ENCODE measurements around the gene DPP7.

The DPP7 gene

DNA sequence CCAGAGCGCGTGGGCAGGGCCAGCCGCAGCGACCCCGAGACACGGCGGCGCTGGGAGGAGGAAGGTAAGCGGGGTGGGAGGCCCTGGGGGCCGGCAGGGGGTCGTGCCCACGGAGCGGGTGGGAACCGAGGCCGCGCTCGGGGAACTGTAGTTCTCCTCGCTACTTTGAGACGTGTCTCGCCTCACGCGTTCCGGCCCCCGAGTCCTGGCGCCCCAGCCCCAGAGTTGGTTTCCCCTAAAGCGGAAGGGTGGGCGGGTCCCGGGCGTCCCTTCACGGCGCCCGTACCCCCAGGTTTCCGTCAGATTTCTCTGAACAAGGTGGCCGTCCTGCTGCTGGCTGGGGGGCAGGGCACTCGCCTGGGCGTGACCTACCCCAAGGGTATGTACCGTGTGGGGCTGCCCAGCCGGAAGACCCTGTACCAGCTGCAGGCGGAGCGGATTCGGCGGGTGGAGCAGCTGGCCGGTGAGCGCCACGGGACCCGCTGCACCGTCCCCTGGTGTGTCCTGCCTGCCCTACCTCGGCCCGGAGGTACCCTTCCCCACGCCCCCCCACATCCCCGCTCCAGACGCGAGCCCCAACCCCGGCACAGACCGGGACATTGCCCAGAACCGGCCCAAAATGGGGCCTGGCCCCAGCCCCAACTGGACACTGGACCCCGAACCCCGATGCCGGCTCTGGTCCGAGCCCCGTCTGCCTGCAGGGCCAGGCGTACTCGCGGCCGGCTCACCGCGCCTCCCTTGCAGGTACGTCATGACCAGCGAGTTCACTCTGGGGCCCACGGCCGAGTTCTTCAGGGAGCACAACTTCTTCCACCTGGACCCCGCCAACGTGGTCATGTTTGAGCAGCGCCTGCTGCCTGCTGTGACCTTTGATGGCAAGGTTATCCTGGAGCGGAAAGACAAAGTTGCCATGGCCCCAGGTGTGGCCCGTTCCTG lies 36.5 kb downstream of the DPP7 start:
- no peak for DNase-seq (ENCODE audit: low spot score)
- Histone ChIP-seq H2AFZ (ENCODE audit: low read length) (peak overlapping the region; percentile 75), H2AK5ac (ENCODE audit: low read depth, low read length) (peak overlapping the region; percentile 90), H3K36me3 (replicated peaks in 1 of 2; ENCODE audit: control insufficient read depth in 2 of 2, insufficient read depth in 2 of 2, low read length in 2 of 2) (no peaks in the 10 kb centered on the region), H2BK120ac (ENCODE audit: low read depth, low read length) (peak overlapping the region; percentile 47), H2BK5ac (ENCODE audit: low read length) (no peak overlapping the region), H3K4me3 (ENCODE audit: low read length in 2 of 2) (peak overlapping the region; percentile 38 to 72), H3K79me1 (ENCODE audit: low read depth, low read length) (peaks cover 4% of the 10 kb centered on the region), H3K14ac (ENCODE audit: low read length) (peak overlapping the region; percentile 56), H3K27ac (replicated peaks; ENCODE audit: low read length) (no peak overlapping the region), H3K4ac (ENCODE audit: low read length) (no peak overlapping the region), H3K27me3 (ENCODE audit: control insufficient read depth in 3 of 3, insufficient read depth in 3 of 3, low read depth in 1 of 3, low read length in 3 of 3) (peaks cover 29 to 90% (median 65%) of the 10 kb centered on the region in 3 experiments), H2BK15ac (ENCODE audit: low read length) (peak overlapping the region; percentile 38), H3K9me3 (replicated peaks in 1 of 2; ENCODE audit: control insufficient read depth in 2 of 2, insufficient read depth in 1 of 2, low read depth in 1 of 2, low read length in 2 of 2) (peaks cover 0 to 10% of the 10 kb centered on the region in 2 donors), H3K4me2 (ENCODE audit: insufficient read depth, low read length, poor library complexity, severe bottlenecking) (peak overlapping the region; percentile 62), H3K18ac (ENCODE audit: low read length) (peak overlapping the region; percentile 87), H3K4me1 (ENCODE audit: control insufficient read depth in 2 of 2, insufficient read depth in 1 of 2, low read depth in 1 of 2, low read length in 2 of 2) (peaks cover 3 to 7% of the 10 kb centered on the region in 2 donors), H4K91ac (ENCODE audit: low read depth, low read length, poor library complexity) (no peak overlapping the region), H3K23ac (ENCODE audit: low read depth, low read length, poor library complexity) (peak overlapping the region; percentile 85), H2BK12ac (ENCODE audit: low read length) (peak overlapping the region; percentile 58), H4K8ac (ENCODE audit: low read depth, low read length) (no peak overlapping the region), H3K9ac (ENCODE audit: low read depth, low read length, poor library complexity) (peak overlapping the region; percentile 44)
- WGBS, 2 donors (ENCODE audit: extremely low coverage in 2 of 2, insufficient read length in 2 of 2, insufficient replicate concordance in 1 of 2), result no CpG with 5 or more reads among the region's 76 CpGs

DNA sequence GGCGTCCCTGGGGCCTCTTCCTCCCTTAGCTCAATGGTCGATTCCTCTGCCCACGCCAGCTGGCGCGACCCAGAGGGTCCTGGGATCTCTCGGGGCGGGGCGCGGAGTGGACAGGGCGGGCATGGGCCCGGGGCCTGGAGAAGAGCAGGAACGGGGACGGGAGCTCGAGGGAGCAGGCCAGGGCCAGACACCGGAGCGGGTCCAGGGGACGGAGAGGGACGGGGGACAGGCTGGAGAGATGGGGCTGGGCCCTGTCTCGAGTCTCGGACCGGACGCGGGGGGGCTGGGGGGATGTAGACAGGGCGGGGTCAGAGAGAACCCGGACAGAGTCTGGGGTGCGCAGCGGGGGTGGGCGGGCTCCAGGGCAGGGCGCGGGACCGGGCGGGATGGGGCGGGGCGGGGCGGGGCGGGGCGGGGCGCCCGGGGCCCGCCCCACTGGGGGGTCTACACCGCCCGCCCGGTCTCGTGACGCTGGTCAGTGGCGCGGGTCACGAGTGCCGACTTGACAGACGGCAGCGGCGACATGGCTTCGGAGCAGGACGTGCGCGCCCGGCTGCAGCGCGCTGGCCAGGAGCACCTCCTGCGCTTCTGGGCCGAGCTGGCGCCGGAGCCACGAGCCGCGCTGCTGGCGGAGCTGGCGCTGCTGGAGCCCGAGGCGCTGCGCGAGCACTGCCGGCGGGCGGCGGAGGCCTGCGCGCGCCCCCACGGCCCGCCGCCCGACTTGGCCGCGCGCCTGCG lies 37.4 kb downstream of the DPP7 start, which contains the start of gene UAP1L1:
Gene UAP1L1, plus strand, starts transcription at position 508 of the 738 bp plus-strand sequence. Its CDS starts 16 bp downstream, at position 524.
- Histone ChIP-seq H3K27me3 (ENCODE audit: control insufficient read depth in 3 of 3, insufficient read depth in 3 of 3, low read depth in 1 of 3, low read length in 3 of 3) (peaks cover 29 to 81% (median 63%) of the 10 kb centered on the region in 3 experiments), H3K18ac (ENCODE audit: low read length) (peak within 1 kb of the TSS; percentile 87), H2AFZ (ENCODE audit: low read length) (peak within 1 kb of the TSS; percentile 75), H3K9me3 (replicated peaks in 1 of 2; ENCODE audit: control insufficient read depth in 2 of 2, insufficient read depth in 1 of 2, low read depth in 1 of 2, low read length in 2 of 2) (peaks cover 0 to 10% of the 10 kb centered on the region in 2 donors), H2BK120ac (ENCODE audit: low read depth, low read length) (peak within 1 kb of the TSS; percentile 47), H4K91ac (ENCODE audit: low read depth, low read length, poor library complexity) (no peak within 1 kb of the TSS), H3K79me1 (ENCODE audit: low read depth, low read length) (peaks cover 4% of the 10 kb centered on the region), H2BK15ac (ENCODE audit: low read length) (peak within 1 kb of the TSS; percentile 38), H4K8ac (ENCODE audit: low read depth, low read length) (no peak within 1 kb of the TSS), H2AK5ac (ENCODE audit: low read depth, low read length) (peak within 1 kb of the TSS; percentile 90), H3K4me2 (ENCODE audit: insufficient read depth, low read length, poor library complexity, severe bottlenecking) (peak within 1 kb of the TSS; percentile 62), H3K4me3 (ENCODE audit: low read length in 2 of 2) (peak within 1 kb of the TSS; percentile 38 to 72), H2BK5ac (ENCODE audit: low read length) (no peak within 1 kb of the TSS), H3K4ac (ENCODE audit: low read length) (no peak within 1 kb of the TSS), H2BK12ac (ENCODE audit: low read length) (peak within 1 kb of the TSS; percentile 41), H3K23ac (ENCODE audit: low read depth, low read length, poor library complexity) (peak within 1 kb of the TSS; percentile 85), H3K36me3 (replicated peaks in 1 of 2; ENCODE audit: control insufficient read depth in 2 of 2, insufficient read depth in 2 of 2, low read length in 2 of 2) (no peaks in the 10 kb centered on the region), H3K4me1 (ENCODE audit: control insufficient read depth in 2 of 2, insufficient read depth in 1 of 2, low read depth in 1 of 2, low read length in 2 of 2) (peaks cover 3 to 7% of the 10 kb centered on the region in 2 donors), H3K9ac (ENCODE audit: low read depth, low read length, poor library complexity) (peak within 1 kb of the TSS; percentile 44), H3K14ac (ENCODE audit: low read length) (peak within 1 kb of the TSS; percentile 56), H3K27ac (replicated peaks; ENCODE audit: low read length) (no peak within 1 kb of the TSS)
- no peak for DNase-seq (ENCODE audit: low spot score)
- no CpG with 5 or more reads among the region's 87 CpGs for WGBS, 2 donors (ENCODE audit: extremely low coverage in 2 of 2, insufficient read length in 2 of 2, insufficient replicate concordance in 1 of 2)

DNA sequence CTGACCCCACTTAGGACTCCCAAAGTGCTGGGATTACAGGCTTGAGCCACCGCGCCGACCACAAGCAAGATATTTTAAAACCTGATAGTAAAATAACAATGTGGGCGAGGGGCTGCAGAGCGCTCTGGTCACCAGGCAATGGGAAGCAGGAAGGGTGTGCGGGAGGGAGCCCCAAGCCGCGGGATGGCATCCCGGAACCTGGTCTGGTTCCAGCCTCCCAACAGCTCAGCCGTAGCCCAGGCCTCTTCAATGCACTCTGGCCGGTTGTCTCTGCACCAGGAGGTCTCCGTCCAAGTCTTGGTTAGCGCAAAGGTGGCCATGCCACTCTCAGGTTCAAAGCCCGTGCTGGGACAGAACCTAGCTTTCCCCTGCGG lies 37.9 kb downstream of the DPP7 start:
- Histone ChIP-seq H2BK5ac (ENCODE audit: low read length) (no peak overlapping the region), H3K27ac (replicated peaks; ENCODE audit: low read length) (no peak overlapping the region), H3K4me1 (ENCODE audit: control insufficient read depth in 2 of 2, insufficient read depth in 1 of 2, low read depth in 1 of 2, low read length in 2 of 2) (peaks cover 3 to 7% of the 10 kb centered on the region in 2 donors), H3K79me1 (ENCODE audit: low read depth, low read length) (peaks cover 4% of the 10 kb centered on the region), H4K91ac (ENCODE audit: low read depth, low read length, poor library complexity) (no peak overlapping the region), H3K36me3 (replicated peaks in 1 of 2; ENCODE audit: control insufficient read depth in 2 of 2, insufficient read depth in 2 of 2, low read length in 2 of 2) (no peaks in the 10 kb centered on the region), H3K4me2 (ENCODE audit: insufficient read depth, low read length, poor library complexity, severe bottlenecking) (no peak overlapping the region), H3K9me3 (replicated peaks in 1 of 2; ENCODE audit: control insufficient read depth in 2 of 2, insufficient read depth in 1 of 2, low read depth in 1 of 2, low read length in 2 of 2) (peaks cover 0 to 10% of the 10 kb centered on the region in 2 donors), H3K18ac (ENCODE audit: low read length) (no peak overlapping the region), H3K27me3 (ENCODE audit: control insufficient read depth in 3 of 3, insufficient read depth in 3 of 3, low read depth in 1 of 3, low read length in 3 of 3) (peaks cover 29 to 75% (median 59%) of the 10 kb centered on the region in 3 experiments), H3K23ac (ENCODE audit: low read depth, low read length, poor library complexity) (no peak overlapping the region), H4K8ac (ENCODE audit: low read depth, low read length) (no peak overlapping the region), H2BK12ac (ENCODE audit: low read length) (no peak overlapping the region), H2AFZ (ENCODE audit: low read length) (peak overlapping the region; percentile 73), H2BK120ac (ENCODE audit: low read depth, low read length) (no peak overlapping the region), H3K4me3 (ENCODE audit: low read length in 2 of 2) (no peak overlapping the region), H2BK15ac (ENCODE audit: low read length) (no peak overlapping the region), H3K9ac (ENCODE audit: low read depth, low read length, poor library complexity) (no peak overlapping the region), H3K4ac (ENCODE audit: low read length) (no peak overlapping the region), H2AK5ac (ENCODE audit: low read depth, low read length) (no peak overlapping the region), H3K14ac (ENCODE audit: low read length) (no peak overlapping the region)
- no peak for DNase-seq (ENCODE audit: low spot score)
- no CpG with 5 or more reads among the region's 15 CpGs for WGBS, 2 donors (ENCODE audit: extremely low coverage in 2 of 2, insufficient read length in 2 of 2, insufficient replicate concordance in 1 of 2)
